Measurements from ENCODE around the gene S100A13.
"Not testable (repeated sequence)": the region's sequence is repeated elsewhere in the genome, so short reads cannot be mapped to it uniquely, and the experiment has no call there.

The S100A13 gene

DNA sequence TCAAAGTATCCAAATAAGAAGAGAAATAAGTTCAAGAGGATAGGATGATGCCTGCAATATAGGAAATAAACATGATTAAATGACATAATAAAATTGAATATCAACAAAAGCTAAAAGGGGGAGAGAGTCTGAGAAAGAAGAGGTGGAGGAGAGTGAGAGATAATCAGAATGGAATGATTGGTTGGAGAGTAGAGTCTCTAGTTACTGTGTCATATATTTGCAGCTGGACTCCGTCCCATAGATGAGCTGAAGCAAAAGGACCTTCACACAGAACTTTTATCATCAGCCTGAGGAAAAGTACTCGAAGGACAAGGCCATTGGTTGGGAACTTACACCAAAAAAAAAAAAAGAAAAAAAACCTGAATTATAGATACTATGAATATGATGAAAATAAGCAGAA lies 38.8 kb downstream of the S100A13 start:
- Histone ChIP-seq H3K9me3 (ENCODE audit: severe bottlenecking) (no peaks in the 10 kb centered on the region), H3K27me3 (ENCODE audit: insufficient read depth, poor library complexity, severe bottlenecking) (no peaks in the 10 kb centered on the region), H3K27ac (ENCODE audit: poor library complexity, severe bottlenecking) (no peak overlapping the region), H3K4me1 (ENCODE audit: insufficient read depth, poor library complexity, severe bottlenecking) (peaks cover 3% of the 10 kb centered on the region), H3K36me3 (ENCODE audit: low read depth) (no peaks in the 10 kb centered on the region), H3K4me3 (ENCODE audit: severe bottlenecking) (no peak overlapping the region)
- ATAC-seq (ENCODE audit: low read depth): no peak
- no peak for TF ChIP-seq CTCF (IDR thresholded peaks at IDR 0.05; ENCODE audit: poor library complexity, severe bottlenecking)
- no peak for DNase-seq (ENCODE audit: low spot score)

DNA sequence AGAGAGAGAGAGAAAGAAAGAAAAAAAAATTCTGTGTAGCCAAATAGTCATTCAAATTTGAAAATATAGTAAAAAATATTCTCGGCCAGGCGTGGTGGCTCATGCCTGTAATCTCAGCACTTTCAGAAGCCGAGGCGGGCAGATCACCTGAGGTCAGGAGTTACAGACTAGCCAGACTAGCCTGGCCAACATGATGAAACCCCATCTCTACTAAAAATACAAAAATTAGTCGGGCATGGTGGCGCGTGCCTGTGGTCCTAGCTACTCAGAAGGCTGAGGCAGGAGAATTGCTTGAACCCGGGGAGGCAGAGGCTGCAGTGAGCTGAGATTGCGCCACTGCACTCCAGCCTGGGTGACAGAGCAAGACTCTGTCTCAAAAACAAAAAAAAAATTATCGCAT lies 39.3 kb downstream of the S100A13 start:
- not testable (repeated sequence) for H3K27me3 ChIP-seq (ENCODE audit: insufficient read depth, poor library complexity, severe bottlenecking); H3K27ac ChIP-seq (ENCODE audit: poor library complexity, severe bottlenecking); DNase-seq (ENCODE audit: low spot score); ATAC-seq (ENCODE audit: low read depth); H3K9me3 ChIP-seq (ENCODE audit: severe bottlenecking); H3K4me1 ChIP-seq (ENCODE audit: insufficient read depth, poor library complexity, severe bottlenecking); H3K4me3 ChIP-seq (ENCODE audit: severe bottlenecking); H3K36me3 ChIP-seq (ENCODE audit: low read depth)

DNA sequence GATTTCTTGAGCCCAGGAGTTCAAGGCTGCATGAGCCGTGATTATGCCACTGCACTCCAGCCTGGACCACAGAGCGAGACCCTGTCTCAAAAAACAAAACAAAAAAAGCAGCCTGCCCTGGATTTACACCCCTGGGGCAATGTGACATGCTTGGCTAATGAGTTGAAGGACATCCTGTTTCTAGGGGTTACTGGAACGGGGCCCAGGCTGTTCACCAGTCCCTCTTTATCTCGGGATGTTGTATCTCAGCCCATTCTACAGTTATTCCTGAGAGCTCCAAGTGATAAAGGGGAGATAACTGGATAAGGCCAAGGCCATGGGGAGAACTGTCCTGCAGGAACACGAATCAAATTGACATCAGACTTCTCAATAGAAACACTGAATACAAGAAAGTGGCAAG lies 40.0 kb downstream of the S100A13 start:
- no peak for ATAC-seq (ENCODE audit: low read depth)
- TF ChIP-seq CTCF (IDR thresholded peaks at IDR 0.05; ENCODE audit: poor library complexity, severe bottlenecking): no peak
- Histone ChIP-seq H3K27me3 (ENCODE audit: insufficient read depth, poor library complexity, severe bottlenecking) (no peaks in the 10 kb centered on the region), H3K4me1 (ENCODE audit: insufficient read depth, poor library complexity, severe bottlenecking) (peaks cover 3% of the 10 kb centered on the region), H3K27ac (ENCODE audit: poor library complexity, severe bottlenecking) (no peak overlapping the region), H3K9me3 (ENCODE audit: severe bottlenecking) (no peaks in the 10 kb centered on the region), H3K4me3 (ENCODE audit: severe bottlenecking) (no peak overlapping the region), H3K36me3 (ENCODE audit: low read depth) (no peaks in the 10 kb centered on the region)
- no peak for DNase-seq (ENCODE audit: low spot score)

DNA sequence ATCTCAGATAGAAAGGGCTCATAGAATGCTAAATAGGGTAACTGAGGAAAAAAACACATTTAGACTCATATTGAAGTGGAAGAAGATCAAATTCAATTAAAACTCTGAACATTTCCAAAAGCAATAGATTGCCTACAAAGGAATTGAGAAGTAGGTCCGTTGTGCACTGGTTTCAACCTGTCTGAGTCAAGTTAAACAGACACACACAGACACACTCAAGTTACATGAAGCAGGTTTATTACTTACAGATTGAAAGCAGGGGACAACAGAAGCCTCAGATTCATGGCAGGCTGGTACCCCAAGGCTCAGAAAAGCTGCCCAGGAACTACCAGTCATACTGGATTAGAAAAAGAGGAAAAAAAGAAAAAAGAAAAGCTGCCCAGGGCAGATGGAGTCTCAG lies 41.0 kb downstream of the S100A13 start:
- no peak for TF ChIP-seq CTCF (IDR thresholded peaks at IDR 0.05; ENCODE audit: poor library complexity, severe bottlenecking)
- Histone ChIP-seq H3K27ac (ENCODE audit: poor library complexity, severe bottlenecking) (no peak overlapping the region), H3K9me3 (ENCODE audit: severe bottlenecking) (no peaks in the 10 kb centered on the region), H3K27me3 (ENCODE audit: insufficient read depth, poor library complexity, severe bottlenecking) (no peaks in the 10 kb centered on the region), H3K36me3 (ENCODE audit: low read depth) (no peaks in the 10 kb centered on the region), H3K4me1 (ENCODE audit: insufficient read depth, poor library complexity, severe bottlenecking) (peaks cover 3% of the 10 kb centered on the region), H3K4me3 (ENCODE audit: severe bottlenecking) (no peak overlapping the region)
- no peak for DNase-seq (ENCODE audit: low spot score)
- ATAC-seq (ENCODE audit: low read depth): no peak

DNA sequence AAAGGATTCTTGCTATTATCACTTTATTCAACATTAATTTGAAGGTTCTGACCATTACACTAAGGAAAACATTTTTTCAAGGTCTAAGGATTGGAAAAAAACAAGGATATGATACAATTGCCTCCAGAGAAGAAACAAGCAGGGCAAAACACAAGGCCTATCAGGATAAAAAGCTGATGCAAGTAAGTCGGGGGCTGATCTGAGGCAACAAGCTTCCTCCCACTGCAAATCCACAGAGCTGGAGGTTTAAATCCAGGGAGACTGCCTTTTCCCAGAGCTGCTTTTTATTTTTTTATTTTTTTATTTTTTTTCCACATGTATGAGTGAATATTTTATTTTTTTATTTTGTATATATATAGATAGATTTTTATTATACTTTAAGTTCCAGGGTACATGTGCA lies 42.3 kb downstream of the S100A13 start:
- Histone ChIP-seq H3K4me1 (ENCODE audit: insufficient read depth, poor library complexity, severe bottlenecking) (peaks cover 3% of the 10 kb centered on the region), H3K27me3 (ENCODE audit: insufficient read depth, poor library complexity, severe bottlenecking) (no peaks in the 10 kb centered on the region), H3K9me3 (ENCODE audit: severe bottlenecking) (no peaks in the 10 kb centered on the region), H3K36me3 (ENCODE audit: low read depth) (no peaks in the 10 kb centered on the region), H3K27ac (ENCODE audit: poor library complexity, severe bottlenecking) (no peak overlapping the region), H3K4me3 (ENCODE audit: severe bottlenecking) (no peak overlapping the region)
- no peak for DNase-seq (ENCODE audit: low spot score)
- no peak for ATAC-seq (ENCODE audit: low read depth)
- no peak for TF ChIP-seq CTCF (IDR thresholded peaks at IDR 0.05; ENCODE audit: poor library complexity, severe bottlenecking)

Measured in RWPE2 (cell line).